ENCODE results near the gene GTF3C1. TPM values are rescaled to one million over a fixed set of nuclear protein-coding genes. Genes with fewer than 3 reads are reported as not detected.

GTF3C1 gene
- total RNA-seq, 1 donor, result 101 TPM

GRCh38 chr16:27485126-27485525 is 64.6 kb downstream of the GTF3C1 start:
- no peak for TF ChIP-seq CTCF (IDR thresholded peaks at IDR 0.05; ENCODE audit: insufficient read depth, low read depth, low read length)
- DNase-seq (ENCODE audit: low read depth), result no peak
- no peak overlapping the region for H3K4me3 ChIP-seq (ENCODE audit: low read depth, low read length)

GRCh38 chr16:27483624-27484023 is 66.1 kb downstream of the GTF3C1 start:
- TF ChIP-seq CTCF (IDR thresholded peaks at IDR 0.05; ENCODE audit: insufficient read depth, low read depth, low read length), result no peak
- H3K4me3 ChIP-seq (ENCODE audit: low read depth, low read length), result no peak overlapping the region
- DNase-seq (ENCODE audit: low read depth), result no peak

- TF ChIP-seq CTCF (IDR thresholded peaks at IDR 0.05; ENCODE audit: insufficient read depth, low read depth, low read length), result no peak
- DNase-seq (ENCODE audit: low read depth), result peak; percentile 8
These were observed 66.7 kb downstream of the GTF3C1 start for GRCh38 chr16:27483088-27483437.

GRCh38 chr16:27482397-27483087 is 67.2 kb downstream of the GTF3C1 start:
- no peak overlapping the region for H3K4me3 ChIP-seq (ENCODE audit: low read depth, low read length)
- DNase-seq (ENCODE audit: low read depth), result no peak
- no peak for TF ChIP-seq CTCF (IDR thresholded peaks at IDR 0.05; ENCODE audit: insufficient read depth, low read depth, low read length)

More at GRCh38 chr16:27483088-27483437, 66.7 kb downstream of the GTF3C1 start:
- H3K4me3 ChIP-seq (ENCODE audit: low read depth, low read length), result no peak overlapping the region

- DNase-seq (ENCODE audit: low read depth), result no peak
- no peak for TF ChIP-seq CTCF (IDR thresholded peaks at IDR 0.05; ENCODE audit: insufficient read depth, low read depth, low read length)
- H3K4me3 ChIP-seq (ENCODE audit: low read depth, low read length), result no peak overlapping the region
These were observed 68.3 kb downstream of the GTF3C1 start for GRCh38 chr16:27481282-27481934.

- TF ChIP-seq CTCF (IDR thresholded peaks at IDR 0.05; ENCODE audit: insufficient read depth, low read depth, low read length), result no peak
- DNase-seq (ENCODE audit: low read depth), result no peak
- H3K4me3 ChIP-seq (ENCODE audit: low read depth, low read length), result no peak overlapping the region
These were observed 69.0 kb downstream of the GTF3C1 start for GRCh38 chr16:27480761-27481160.
